ENCODE results near the gene NFIB. TPM values are rescaled to one million over a fixed set of nuclear protein-coding genes. Genes with fewer than 3 reads are reported as not detected.

Gene NFIB
- total RNA-seq = 100 to 1,000 TPM in 1 of 2 donors, 10 to 100 TPM in 1; 54.8 to 114 TPM

- DNase-seq (ENCODE audit: low spot score) = no peak
- ATAC-seq (ENCODE audit: insufficient number of reproducible peaks, low FRiP score, low read depth) = no peak
These were observed at the start of gene NFIB for GRCh38 chr9:14313951-14314423. Gene NFIB (minus strand): TSS chr9:14314141. CDS start chr9:14313511, 630 bp downstream.

DNA sequence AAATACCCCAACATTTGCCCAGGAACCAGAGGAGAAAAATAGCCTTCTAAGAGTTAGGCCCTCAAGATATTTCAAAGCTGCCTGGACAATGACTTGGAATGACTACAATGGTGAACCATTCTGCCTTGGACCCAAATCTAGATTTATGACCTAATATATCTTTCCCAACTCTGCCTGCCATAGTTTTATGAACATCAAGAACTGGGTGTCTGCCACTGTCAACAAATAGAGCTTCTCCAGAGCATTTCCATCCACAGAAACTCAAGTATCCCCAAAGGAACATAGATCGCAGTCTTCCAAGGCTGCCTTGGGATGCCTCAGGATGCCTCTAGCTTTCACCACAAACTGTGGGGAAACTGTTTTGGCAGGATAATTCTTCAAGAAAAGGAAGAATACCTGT, 48.2 kb upstream of the NFIB start:
- Histone ChIP-seq H3K27me3 (replicated peaks; ENCODE audit: insufficient read depth) (no peaks in the 10 kb centered on the region), H3K4me3 (no peak overlapping the region), H3K4me1 (ENCODE audit: control insufficient read depth in 1 of 2, low read depth in 2 of 2) (peaks cover 11 to 56% of the 10 kb centered on the region in 2 donors), H3K9me3 (no peaks in the 10 kb centered on the region), H3K27ac (peak overlapping the region; percentile 4 to 18), H3K36me3 (no peaks in the 10 kb centered on the region)
- DNase-seq (ENCODE audit: low spot score) (no peak), ATAC-seq (ENCODE audit: insufficient number of reproducible peaks, low FRiP score, low read depth) (no peak)
- TF ChIP-seq, protein P1, sequence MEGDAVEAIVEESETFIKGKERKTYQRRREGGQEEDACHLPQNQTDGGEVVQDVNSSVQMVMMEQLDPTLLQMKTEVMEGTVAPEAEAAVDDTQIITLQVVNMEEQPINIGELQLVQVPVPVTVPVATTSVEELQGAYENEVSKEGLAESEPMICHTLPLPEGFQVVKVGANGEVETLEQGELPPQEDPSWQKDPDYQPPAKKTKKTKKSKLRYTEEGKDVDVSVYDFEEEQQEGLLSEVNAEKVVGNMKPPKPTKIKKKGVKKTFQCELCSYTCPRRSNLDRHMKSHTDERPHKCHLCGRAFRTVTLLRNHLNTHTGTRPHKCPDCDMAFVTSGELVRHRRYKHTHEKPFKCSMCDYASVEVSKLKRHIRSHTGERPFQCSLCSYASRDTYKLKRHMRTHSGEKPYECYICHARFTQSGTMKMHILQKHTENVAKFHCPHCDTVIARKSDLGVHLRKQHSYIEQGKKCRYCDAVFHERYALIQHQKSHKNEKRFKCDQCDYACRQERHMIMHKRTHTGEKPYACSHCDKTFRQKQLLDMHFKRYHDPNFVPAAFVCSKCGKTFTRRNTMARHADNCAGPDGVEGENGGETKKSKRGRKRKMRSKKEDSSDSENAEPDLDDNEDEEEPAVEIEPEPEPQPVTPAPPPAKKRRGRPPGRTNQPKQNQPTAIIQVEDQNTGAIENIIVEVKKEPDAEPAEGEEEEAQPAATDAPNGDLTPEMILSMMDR (IDR thresholded peaks at IDR 0.05) = no peak

More at GRCh38 chr9:14313951-14314423, at the start of gene NFIB:
- TF ChIP-seq, protein P1 (IDR thresholded peaks at IDR 0.05) = no peak
- Histone ChIP-seq H3K9me3 (no peaks in the 10 kb centered on the region), H3K4me1 (ENCODE audit: control insufficient read depth in 1 of 2, low read depth in 2 of 2) (peaks cover 9 to 26% of the 10 kb centered on the region in 2 donors), H3K27me3 (replicated peaks; ENCODE audit: insufficient read depth) (no peaks in the 10 kb centered on the region), H3K36me3 (no peaks in the 10 kb centered on the region), H3K4me3 (peak within 1 kb of the TSS; percentile 81), H3K27ac (peak within 1 kb of the TSS; percentile 92 to 98)

DNA sequence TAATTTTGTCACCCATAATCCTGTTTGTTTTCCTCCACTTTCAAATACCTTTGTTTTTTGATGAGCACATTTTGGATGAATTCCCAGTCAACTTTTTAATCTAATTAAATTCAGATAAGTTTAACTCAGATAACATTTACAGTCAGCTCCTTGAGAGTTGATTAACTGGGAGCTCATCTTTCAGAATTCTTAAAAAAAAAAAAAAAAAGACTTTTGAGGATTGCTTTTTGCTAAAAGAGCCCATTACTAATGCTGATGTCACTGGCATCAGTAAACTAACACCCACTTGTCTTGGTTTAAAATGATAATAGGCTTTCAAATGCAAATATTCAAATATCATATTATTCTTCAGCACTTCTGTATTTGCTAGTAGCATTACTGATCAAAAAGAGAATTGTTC, 47.1 kb upstream of the NFIB start:
- peaks cover 10 to 57% of the 10 kb centered on the region in 2 donors for H3K4me1 ChIP-seq (ENCODE audit: control insufficient read depth in 1 of 2, low read depth in 2 of 2)
- DNase-seq (ENCODE audit: low spot score) (no peak), ATAC-seq (ENCODE audit: insufficient number of reproducible peaks, low FRiP score, low read depth) (no peak)
- H3K36me3 ChIP-seq = no peaks in the 10 kb centered on the region
- no peak overlapping the region for H3K27ac ChIP-seq
- H3K9me3 ChIP-seq = no peaks in the 10 kb centered on the region
- no peaks in the 10 kb centered on the region for H3K27me3 ChIP-seq (replicated peaks; ENCODE audit: insufficient read depth)
- no peak overlapping the region for H3K4me3 ChIP-seq
- TF ChIP-seq, protein P1 (IDR thresholded peaks at IDR 0.05) = no peak

DNA sequence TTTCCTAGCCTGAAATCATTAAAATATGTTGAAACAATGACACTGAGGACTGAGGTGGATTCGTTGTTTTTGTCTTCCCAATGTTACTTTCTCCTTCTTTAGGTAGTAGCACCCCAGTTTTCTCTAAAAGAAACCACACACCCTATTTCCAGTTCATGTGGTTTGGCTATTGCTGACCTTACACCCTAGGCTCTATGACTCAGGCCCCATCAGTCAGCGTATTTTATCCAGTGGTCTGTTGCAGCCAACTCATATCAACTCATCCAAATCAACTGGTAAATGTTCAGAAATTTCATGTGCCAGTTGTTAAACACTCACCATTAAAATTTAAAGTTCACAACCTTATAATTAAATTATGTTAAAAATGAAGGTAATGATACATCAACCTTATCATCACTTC, 44.6 kb upstream of the NFIB start:
- TF ChIP-seq, protein P1 (IDR thresholded peaks at IDR 0.05) = no peak
- H3K36me3 ChIP-seq = no peaks in the 10 kb centered on the region

DNA sequence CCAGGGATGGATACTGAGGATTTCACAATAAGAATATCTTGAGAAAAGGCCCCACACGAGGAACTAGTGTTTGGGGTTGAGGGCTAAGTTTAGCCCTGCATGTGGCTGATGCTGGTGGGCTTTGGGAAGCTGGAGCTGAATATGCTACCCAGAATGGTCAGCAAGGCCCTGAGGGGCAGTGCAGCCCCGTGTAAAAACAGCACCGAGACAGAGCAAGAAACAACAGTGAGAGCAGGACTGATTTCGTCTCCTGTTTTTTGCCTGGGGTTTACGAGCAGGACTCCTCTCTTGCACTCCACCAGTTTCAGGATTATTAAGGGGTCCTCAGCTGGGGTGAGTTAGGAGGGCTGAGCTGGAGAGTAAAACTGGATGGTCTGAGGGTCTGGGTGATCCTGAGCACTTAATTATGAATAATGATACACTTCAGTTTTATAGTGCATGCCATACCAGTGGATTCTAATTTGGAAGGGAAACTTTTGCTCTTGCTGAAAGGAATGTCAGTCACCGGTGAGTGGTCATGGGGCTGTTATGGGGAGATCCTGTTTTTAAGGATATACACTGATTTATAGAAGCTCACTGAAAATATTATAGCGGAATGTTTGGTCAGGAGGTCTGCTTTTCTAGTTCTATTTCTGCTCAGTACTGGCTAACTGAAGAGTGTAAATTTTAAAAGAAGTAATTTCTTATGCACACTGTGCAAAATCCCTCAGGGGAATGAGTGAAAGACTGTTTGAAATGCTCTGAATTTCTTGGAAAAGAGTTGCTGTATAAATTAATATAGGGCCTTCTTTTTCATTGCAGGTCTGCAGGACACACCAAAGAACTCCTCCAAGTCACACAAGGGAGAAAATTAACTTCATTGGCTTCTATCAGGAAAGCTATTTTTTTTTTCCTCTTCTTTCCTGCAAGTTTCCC, 42.7 kb upstream of the NFIB start:
- TF ChIP-seq, protein P1 (IDR thresholded peaks at IDR 0.05) = no peak
- H3K9me3 ChIP-seq = no peaks in the 10 kb centered on the region
- peak overlapping the region; percentile 49 to 87 for H3K27ac ChIP-seq
- DNase-seq (ENCODE audit: low spot score) (no peak), ATAC-seq (ENCODE audit: insufficient number of reproducible peaks, low FRiP score, low read depth) (no peak)
- no peaks in the 10 kb centered on the region for H3K27me3 ChIP-seq (replicated peaks; ENCODE audit: insufficient read depth)
- no peaks in the 10 kb centered on the region for H3K36me3 ChIP-seq
- H3K4me3 ChIP-seq = peak overlapping the region; percentile 46
- H3K4me1 ChIP-seq (ENCODE audit: control insufficient read depth in 1 of 2, low read depth in 2 of 2) = peaks cover 8 to 64% of the 10 kb centered on the region in 2 donors

More for the DNA sequence above, 44.6 kb upstream of the NFIB start:
- no peak overlapping the region for H3K27ac ChIP-seq
- H3K27me3 ChIP-seq (replicated peaks; ENCODE audit: insufficient read depth) = no peaks in the 10 kb centered on the region
- DNase-seq (ENCODE audit: low spot score) (no peak), ATAC-seq (ENCODE audit: insufficient number of reproducible peaks, low FRiP score, low read depth) (no peak)
- H3K9me3 ChIP-seq = no peaks in the 10 kb centered on the region
- H3K4me1 ChIP-seq (ENCODE audit: control insufficient read depth in 1 of 2, low read depth in 2 of 2) = peaks cover 5 to 65% of the 10 kb centered on the region in 2 donors
- H3K4me3 ChIP-seq = no peak overlapping the region
